GM12891 (cell line): ENCODE results near the gene SLC4A3.

Experiments
- DNase-seq: peaks from one replicate; pipeline ENCODE4 v3.0.0; 2011; ENCODE audit warnings: low spot score; ENCODE audit not compliant: insufficient read length
- FAIRE-seq: peaks from 2 replicates; lab custom pipeline; 2011; peaks lifted over from hg19 to GRCh38; lab: Jason Lieb, UNC
- PAX5 ChIP-seq: IDR thresholded peaks from 2 replicates; pipeline ENCODE4 v1.6.1; 2011; ENCODE audit warnings: low read length, moderate library complexity, mild to moderate bottlenecking; ENCODE audit not compliant: insufficient read depth, severe bottlenecking
- POLR2A ChIP-seq: IDR thresholded peaks from 2 replicates; pipeline ENCODE4 v1.6.1; 2011; ENCODE audit warnings: low read depth, low read length, control low read depth
- POLR2AphosphoS5 ChIP-seq: IDR thresholded peaks from 2 replicates; pipeline ENCODE4 v1.6.1; 2011; ENCODE audit warnings: low read depth, low read length, control low read depth
- POU2F2 ChIP-seq: IDR thresholded peaks from 2 replicates; pipeline ENCODE4 v1.6.1; 2011; ENCODE audit warnings: low read depth, mild to moderate bottlenecking, control low read depth, low read length, moderate library complexity
- SPI1 ChIP-seq: IDR thresholded peaks from 2 replicates; pipeline ENCODE4 v1.6.1; 2011; ENCODE audit warnings: low read depth, low read length, control low read depth
- TAF1 ChIP-seq: IDR thresholded peaks from 2 replicates; pipeline ENCODE4 v1.6.1; 2011; ENCODE audit warnings: low read depth, low read length, control low read depth

The SLC4A3 gene

GRCh38 chr2:219630770-219631405, 3.5 kb downstream of the SLC4A3 start:
- DNase-seq, result no peak
- FAIRE-seq, result no peak
- TF ChIP-seq POLR2A (no peak), POLR2AphosphoS5 (no peak), SPI1 (no peak), POU2F2 (no peak), TAF1 (no peak), PAX5 (no peak)

GRCh38 chr2:219631406-219631891, 4.0 kb downstream of the SLC4A3 start:
- no peak for FAIRE-seq
- no peak for TF ChIP-seq PAX5
- TF ChIP-seq POLR2AphosphoS5, result no peak
- no peak for TF ChIP-seq POLR2A
- no peak for TF ChIP-seq SPI1
- no peak for TF ChIP-seq POU2F2
- TF ChIP-seq TAF1, result no peak
- DNase-seq, result no peak

- TF ChIP-seq POLR2A, result no peak
- no peak for TF ChIP-seq PAX5
- TF ChIP-seq TAF1, result no peak
- no peak for TF ChIP-seq SPI1
- no peak for TF ChIP-seq POLR2AphosphoS5
- TF ChIP-seq POU2F2, result no peak
- FAIRE-seq (no peak), DNase-seq (no peak)
These were observed 4.7 kb downstream of the SLC4A3 start for GRCh38 chr2:219631904-219632759.

GRCh38 chr2:219632760-219633105, 5.3 kb downstream of the SLC4A3 start:
- DNase-seq (no peak), FAIRE-seq (no peak)
- TF ChIP-seq SPI1 (no peak), POU2F2 (no peak), POLR2A (no peak), PAX5 (no peak)

GRCh38 chr2:219633276-219634065, 6.0 kb downstream of the SLC4A3 start:
- DNase-seq, result no peak
- FAIRE-seq, result no peak
- TF ChIP-seq POLR2AphosphoS5, result no peak
- TF ChIP-seq TAF1, result no peak
- TF ChIP-seq PAX5, result no peak
- no peak for TF ChIP-seq POLR2A
- TF ChIP-seq POU2F2, result no peak
- TF ChIP-seq SPI1, result no peak

- DNase-seq, result no peak
- TF ChIP-seq POLR2AphosphoS5, result no peak
- no peak for TF ChIP-seq SPI1
- no peak for TF ChIP-seq PAX5
- TF ChIP-seq TAF1, result no peak
- TF ChIP-seq POU2F2, result no peak
- no peak for TF ChIP-seq POLR2A
- FAIRE-seq, result no peak
These were observed 6.9 kb downstream of the SLC4A3 start for GRCh38 chr2:219634171-219634940.

- DNase-seq (no peak), FAIRE-seq (no peak)
- TF ChIP-seq TAF1, result no peak
- no peak for TF ChIP-seq SPI1
- TF ChIP-seq POLR2AphosphoS5, result no peak
- TF ChIP-seq POLR2A, result no peak
- TF ChIP-seq POU2F2, result no peak
- no peak for TF ChIP-seq PAX5
These were observed 7.7 kb downstream of the SLC4A3 start for GRCh38 chr2:219634951-219635751.
